LNCAP (cell line): ENCODE results near the gene PPTC7.

Source experiments
- CTCF ChIP-seq: fragments of 450-650 bp; IDR thresholded peaks from 2 replicates; pipeline ENCODE4 v1.5.1; 2017; ENCODE audit warnings: mild to moderate bottlenecking

Gene PPTC7

GRCh38 chr12:110528277-110528839 lies 54.8 kb downstream of the PPTC7 start:
- no peak for TF ChIP-seq CTCF

- no peak for TF ChIP-seq CTCF
Observed at GRCh38 chr12:110516995-110517394, 66.1 kb downstream of the PPTC7 start.

- TF ChIP-seq CTCF, result no peak
Observed at GRCh38 chr12:110514363-110514762, 68.8 kb downstream of the PPTC7 start.

- TF ChIP-seq CTCF, result no peak
Observed at GRCh38 chr12:110513842-110514241, 69.3 kb downstream of the PPTC7 start.

- TF ChIP-seq CTCF, result no peak
Observed at GRCh38 chr12:110508071-110508586, 75.0 kb downstream of the PPTC7 start.

- TF ChIP-seq CTCF, result no peak
Observed at GRCh38 chr12:110505332-110505731, 77.8 kb downstream of the PPTC7 start.

GRCh38 chr12:110503432-110503831 lies 79.7 kb downstream of the PPTC7 start:
- no peak for TF ChIP-seq CTCF
